Measurements from ENCODE around the gene CXXC5.

CXXC5 gene

GRCh38 chr5:139698490-139699146 is 50.5 kb downstream of the CXXC5 start:
- TF ChIP-seq, protein P1, sequence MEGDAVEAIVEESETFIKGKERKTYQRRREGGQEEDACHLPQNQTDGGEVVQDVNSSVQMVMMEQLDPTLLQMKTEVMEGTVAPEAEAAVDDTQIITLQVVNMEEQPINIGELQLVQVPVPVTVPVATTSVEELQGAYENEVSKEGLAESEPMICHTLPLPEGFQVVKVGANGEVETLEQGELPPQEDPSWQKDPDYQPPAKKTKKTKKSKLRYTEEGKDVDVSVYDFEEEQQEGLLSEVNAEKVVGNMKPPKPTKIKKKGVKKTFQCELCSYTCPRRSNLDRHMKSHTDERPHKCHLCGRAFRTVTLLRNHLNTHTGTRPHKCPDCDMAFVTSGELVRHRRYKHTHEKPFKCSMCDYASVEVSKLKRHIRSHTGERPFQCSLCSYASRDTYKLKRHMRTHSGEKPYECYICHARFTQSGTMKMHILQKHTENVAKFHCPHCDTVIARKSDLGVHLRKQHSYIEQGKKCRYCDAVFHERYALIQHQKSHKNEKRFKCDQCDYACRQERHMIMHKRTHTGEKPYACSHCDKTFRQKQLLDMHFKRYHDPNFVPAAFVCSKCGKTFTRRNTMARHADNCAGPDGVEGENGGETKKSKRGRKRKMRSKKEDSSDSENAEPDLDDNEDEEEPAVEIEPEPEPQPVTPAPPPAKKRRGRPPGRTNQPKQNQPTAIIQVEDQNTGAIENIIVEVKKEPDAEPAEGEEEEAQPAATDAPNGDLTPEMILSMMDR (IDR thresholded peaks at IDR 0.05; ENCODE audit: low read depth, low read length, missing control alignments) = no peak
- Histone ChIP-seq H3K27me3 (replicated peaks) (no peaks in the 10 kb centered on the region), H3K36me3 (replicated peaks) (no peaks in the 10 kb centered on the region), H3K27ac (no peak overlapping the region), H3K4me3 (ENCODE audit: low read depth, low read length) (no peak overlapping the region)
- in situ Hi-C loops (cut with HindIII; ENCODE audit: low pct_ligation_motif_present, low sequenced_read_pairs) = loop anchor here (10.0 kb wide), 1 partner anchor 56 kb away; no protein-coding TSS in a partner anchor
- DNase-seq = peak; percentile 59

DNA sequence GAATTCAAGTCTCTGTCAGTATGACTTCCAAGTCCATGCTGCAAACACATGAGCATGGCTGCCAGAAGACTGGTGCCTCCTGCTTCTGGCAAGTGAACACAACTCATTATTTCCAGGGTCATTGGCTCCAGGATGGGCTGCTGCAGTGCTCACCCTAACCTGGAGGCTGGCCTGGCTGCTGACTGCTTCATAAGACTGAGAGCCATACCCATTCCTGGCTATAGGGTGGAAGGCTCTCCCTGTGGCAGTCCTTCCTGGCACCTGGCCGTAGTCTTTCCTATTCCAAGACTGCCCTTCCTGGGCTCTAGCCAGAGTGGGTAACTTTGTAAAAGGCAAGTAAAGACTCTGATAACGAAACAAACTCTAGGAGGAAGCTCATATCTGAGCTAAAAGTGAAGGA is 51.2 kb downstream of the CXXC5 start:
- no peak for DNase-seq
- H3K27me3 ChIP-seq (replicated peaks) = no peaks in the 10 kb centered on the region
- in situ Hi-C loops (cut with HindIII; ENCODE audit: low pct_ligation_motif_present, low sequenced_read_pairs) = loop anchor here (10.0 kb wide), 1 partner anchor 55 kb away; no protein-coding TSS in a partner anchor

DNA sequence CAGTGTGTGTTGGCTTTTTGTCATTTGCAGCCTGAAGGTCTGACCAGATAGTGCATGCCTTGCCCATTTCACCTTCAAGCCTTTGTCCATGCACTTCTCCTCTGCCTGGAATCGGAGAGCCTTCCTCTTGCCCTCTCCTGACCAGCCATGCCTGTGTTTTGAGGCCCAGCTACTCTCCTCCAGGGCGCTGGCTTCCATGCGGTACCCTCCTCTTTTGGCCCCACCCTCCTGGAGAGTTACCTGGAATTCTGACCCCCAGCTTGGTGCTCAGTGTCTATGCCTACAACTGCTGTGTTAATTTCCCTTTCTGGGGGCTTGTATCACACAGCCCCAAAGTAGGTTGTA is 52.5 kb downstream of the CXXC5 start:
- Histone ChIP-seq H3K27me3 (replicated peaks) (no peaks in the 10 kb centered on the region), H3K27ac (no peak overlapping the region), H3K4me3 (ENCODE audit: low read depth, low read length) (no peak overlapping the region), H3K36me3 (replicated peaks) (no peaks in the 10 kb centered on the region)
- TF ChIP-seq, protein P1 (IDR thresholded peaks at IDR 0.05; ENCODE audit: low read depth, low read length, missing control alignments) = no peak
- DNase-seq = no peak
- in situ Hi-C loops (cut with HindIII; ENCODE audit: low pct_ligation_motif_present, low sequenced_read_pairs) = no loop called here

More for the DNA sequence above, 51.2 kb downstream of the CXXC5 start:
- Histone ChIP-seq H3K36me3 (replicated peaks) (no peaks in the 10 kb centered on the region), H3K4me3 (ENCODE audit: low read depth, low read length) (no peak overlapping the region), H3K27ac (no peak overlapping the region)
- TF ChIP-seq, protein P1 (IDR thresholded peaks at IDR 0.05; ENCODE audit: low read depth, low read length, missing control alignments) = no peak

GRCh38 chr5:139701056-139701741 is 53.0 kb downstream of the CXXC5 start:
- Histone ChIP-seq H3K27me3 (replicated peaks) (no peaks in the 10 kb centered on the region), H3K27ac (no peak overlapping the region), H3K36me3 (replicated peaks) (no peaks in the 10 kb centered on the region), H3K4me3 (ENCODE audit: low read depth, low read length) (no peak overlapping the region)
- TF ChIP-seq, protein P1 (IDR thresholded peaks at IDR 0.05; ENCODE audit: low read depth, low read length, missing control alignments) = no peak
- in situ Hi-C loops (cut with HindIII; ENCODE audit: low pct_ligation_motif_present, low sequenced_read_pairs) = no loop called here
- no peak for DNase-seq

GRCh38 chr5:139702548-139702947 is 54.4 kb downstream of the CXXC5 start:
- Histone ChIP-seq H3K27ac (no peak overlapping the region), H3K4me3 (ENCODE audit: low read depth, low read length) (no peak overlapping the region), H3K27me3 (replicated peaks) (no peaks in the 10 kb centered on the region), H3K36me3 (replicated peaks) (no peaks in the 10 kb centered on the region)
- in situ Hi-C loops (cut with HindIII; ENCODE audit: low pct_ligation_motif_present, low sequenced_read_pairs) = no loop called here
- TF ChIP-seq, protein P1 (IDR thresholded peaks at IDR 0.05; ENCODE audit: low read depth, low read length, missing control alignments) = no peak
- no peak for DNase-seq
